ENCODE data around the gene RPL10. TPM values are rescaled to one million over a fixed set of nuclear protein-coding genes. Genes with fewer than 3 reads are reported as not detected.

Gene RPL10
- total RNA-seq, 1 donor from 2014 or later, result 5,736 TPM

DNA sequence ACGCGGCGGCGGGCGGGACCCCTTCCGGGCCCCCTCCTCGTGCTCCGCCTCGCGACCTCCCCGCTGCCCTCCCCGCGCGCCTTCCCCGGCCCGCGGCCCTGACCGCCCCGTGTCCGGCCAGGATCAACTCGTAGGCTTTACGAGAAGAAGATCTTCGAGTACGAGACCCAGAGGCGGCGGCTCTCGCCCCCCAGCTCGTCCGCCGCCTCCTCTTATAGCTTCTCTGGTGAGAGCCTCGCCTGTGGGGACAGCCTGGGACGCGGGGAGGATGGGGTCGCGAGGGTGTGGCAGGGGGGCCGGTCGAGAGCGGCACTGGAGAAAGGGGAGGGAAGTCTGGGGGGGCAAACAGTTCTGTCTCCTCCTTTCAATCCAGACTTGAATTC lies 18.6 kb upstream of the RPL10 start:
- TF ChIP-seq, protein P1, sequence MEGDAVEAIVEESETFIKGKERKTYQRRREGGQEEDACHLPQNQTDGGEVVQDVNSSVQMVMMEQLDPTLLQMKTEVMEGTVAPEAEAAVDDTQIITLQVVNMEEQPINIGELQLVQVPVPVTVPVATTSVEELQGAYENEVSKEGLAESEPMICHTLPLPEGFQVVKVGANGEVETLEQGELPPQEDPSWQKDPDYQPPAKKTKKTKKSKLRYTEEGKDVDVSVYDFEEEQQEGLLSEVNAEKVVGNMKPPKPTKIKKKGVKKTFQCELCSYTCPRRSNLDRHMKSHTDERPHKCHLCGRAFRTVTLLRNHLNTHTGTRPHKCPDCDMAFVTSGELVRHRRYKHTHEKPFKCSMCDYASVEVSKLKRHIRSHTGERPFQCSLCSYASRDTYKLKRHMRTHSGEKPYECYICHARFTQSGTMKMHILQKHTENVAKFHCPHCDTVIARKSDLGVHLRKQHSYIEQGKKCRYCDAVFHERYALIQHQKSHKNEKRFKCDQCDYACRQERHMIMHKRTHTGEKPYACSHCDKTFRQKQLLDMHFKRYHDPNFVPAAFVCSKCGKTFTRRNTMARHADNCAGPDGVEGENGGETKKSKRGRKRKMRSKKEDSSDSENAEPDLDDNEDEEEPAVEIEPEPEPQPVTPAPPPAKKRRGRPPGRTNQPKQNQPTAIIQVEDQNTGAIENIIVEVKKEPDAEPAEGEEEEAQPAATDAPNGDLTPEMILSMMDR (conservative IDR thresholded peaks at IDR 0.05; ENCODE audit: low read depth, low read length), result no peak
- DNase-seq (ENCODE audit: low read depth), result no peak
- peak overlapping the region; percentile 73 for H3K4me3 ChIP-seq (ENCODE audit: low read depth, low read length)

GRCh38 chrX:154380153-154380552 lies 18.0 kb upstream of the RPL10 start:
- TF ChIP-seq, protein P1 (conservative IDR thresholded peaks at IDR 0.05; ENCODE audit: low read depth, low read length), result no peak
- DNase-seq (ENCODE audit: low read depth), result no peak
- peak overlapping the region; percentile 73 for H3K4me3 ChIP-seq (ENCODE audit: low read depth, low read length)

DNA sequence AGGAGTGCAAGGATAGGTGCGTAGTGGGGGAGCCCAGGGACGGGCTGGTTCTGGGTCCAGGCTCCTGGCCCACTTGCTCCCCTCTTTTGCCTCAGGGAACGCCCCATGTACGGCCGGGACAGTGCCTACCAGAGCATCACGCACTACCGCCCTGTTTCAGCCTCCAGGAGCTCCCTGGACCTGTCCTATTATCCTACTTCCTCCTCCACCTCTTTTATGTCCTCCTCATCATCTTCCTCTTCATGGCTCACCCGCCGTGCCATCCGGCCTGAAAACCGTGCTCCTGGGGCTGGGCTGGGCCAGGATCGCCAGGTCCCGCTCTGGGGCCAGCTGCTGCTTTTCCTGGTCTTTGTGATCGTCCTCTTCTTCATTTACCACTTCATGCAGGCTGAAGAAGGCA lies 17.4 kb upstream of the RPL10 start:
- H3K4me3 ChIP-seq (ENCODE audit: low read depth, low read length), result peak overlapping the region; percentile 73
- TF ChIP-seq, protein P1 (conservative IDR thresholded peaks at IDR 0.05; ENCODE audit: low read depth, low read length), result no peak
- DNase-seq (ENCODE audit: low read depth), result no peak

- TF ChIP-seq, protein P1 (conservative IDR thresholded peaks at IDR 0.05; ENCODE audit: low read depth, low read length), result no peak
- no peak for DNase-seq (ENCODE audit: low read depth)
- H3K4me3 ChIP-seq (ENCODE audit: low read depth, low read length), result no peak overlapping the region
Measured at GRCh38 chrX:154381271-154381670, 16.9 kb upstream of the RPL10 start.

- TF ChIP-seq, protein P1 (conservative IDR thresholded peaks at IDR 0.05; ENCODE audit: low read depth, low read length), result no peak
- DNase-seq (ENCODE audit: low read depth), result no peak
- no peak overlapping the region for H3K4me3 ChIP-seq (ENCODE audit: low read depth, low read length)
Measured at GRCh38 chrX:154382483-154383069, 15.6 kb upstream of the RPL10 start.

DNA sequence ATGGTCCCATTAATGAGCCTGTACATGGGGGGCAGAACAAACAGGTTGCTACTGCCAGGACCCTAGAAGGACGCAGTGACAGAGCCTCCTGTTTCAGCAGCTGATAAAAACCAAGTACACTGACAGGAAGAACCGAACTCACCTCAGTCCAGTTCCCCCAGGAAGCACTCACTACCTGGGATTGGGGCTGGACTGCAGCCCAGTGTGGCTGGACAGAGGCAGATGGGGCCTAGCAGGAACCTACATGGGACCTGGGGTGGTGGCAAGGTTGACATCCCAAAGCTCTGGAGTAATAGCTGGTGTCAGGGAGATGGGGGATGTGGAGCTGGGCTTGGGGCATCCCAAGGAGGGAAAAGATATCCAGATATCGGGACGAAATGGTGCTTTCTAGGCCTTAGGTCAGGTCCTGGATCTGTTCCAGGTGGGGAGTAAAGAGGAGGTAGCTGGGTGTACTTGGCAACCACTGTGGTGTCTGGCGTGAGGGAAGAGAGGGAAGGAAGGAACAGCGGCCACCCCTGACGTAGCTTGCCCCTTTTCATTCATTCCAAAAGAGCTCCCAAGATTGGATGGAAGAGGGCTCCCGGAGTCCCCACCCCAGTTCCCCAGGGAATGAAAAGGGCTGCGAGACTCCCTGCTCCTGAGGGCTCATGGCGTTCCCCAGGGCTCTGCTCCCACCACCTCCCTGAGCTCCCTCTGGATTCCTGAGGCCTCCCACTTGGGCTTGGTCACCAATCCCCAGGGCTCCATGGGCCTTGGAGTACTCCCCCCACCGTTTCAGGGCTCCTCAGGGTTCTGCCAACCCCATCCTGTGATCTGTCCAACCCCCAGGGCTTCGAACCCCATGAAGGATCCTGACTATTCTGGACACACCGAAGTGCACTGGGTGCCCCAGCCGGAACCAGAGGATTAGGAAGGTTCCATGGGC lies 14.6 kb upstream of the RPL10 start:
- TF ChIP-seq, protein P1 (conservative IDR thresholded peaks at IDR 0.05; ENCODE audit: low read depth, low read length), result no peak
- no peak overlapping the region for H3K4me3 ChIP-seq (ENCODE audit: low read depth, low read length)
- no peak for DNase-seq (ENCODE audit: low read depth)

Measured in epithelial cell of proximal tubule (primary cell).